Activated naive CD8-positive, alpha-beta T cell (primary cell): Measurements from ENCODE around the gene PCNT.

ENCODE experiments used
- H3K27ac Mint-ChIP-seq: one replicate; pipeline ENCODE4 v1.8.0; 2021; ENCODE audit warnings: mixed read lengths
- H3K27me3 Mint-ChIP-seq: one replicate; pipeline ENCODE4 v1.8.0; 2021; ENCODE audit warnings: mixed read lengths
- H3K36me3 Mint-ChIP-seq: one replicate; pipeline ENCODE4 v1.8.0; 2021; ENCODE audit warnings: mixed read lengths
- H3K4me1 Mint-ChIP-seq: one replicate; pipeline ENCODE4 v1.8.0; 2021; ENCODE audit warnings: low read depth, mixed read lengths
- H3K4me3 Mint-ChIP-seq: one replicate; pipeline ENCODE4 v1.8.0; 2021; ENCODE audit warnings: mild to moderate bottlenecking, mixed read lengths
- H3K9me3 Mint-ChIP-seq: one replicate; pipeline ENCODE4 v1.8.0; 2021; ENCODE audit warnings: low read depth, mixed read lengths

PCNT gene

DNA sequence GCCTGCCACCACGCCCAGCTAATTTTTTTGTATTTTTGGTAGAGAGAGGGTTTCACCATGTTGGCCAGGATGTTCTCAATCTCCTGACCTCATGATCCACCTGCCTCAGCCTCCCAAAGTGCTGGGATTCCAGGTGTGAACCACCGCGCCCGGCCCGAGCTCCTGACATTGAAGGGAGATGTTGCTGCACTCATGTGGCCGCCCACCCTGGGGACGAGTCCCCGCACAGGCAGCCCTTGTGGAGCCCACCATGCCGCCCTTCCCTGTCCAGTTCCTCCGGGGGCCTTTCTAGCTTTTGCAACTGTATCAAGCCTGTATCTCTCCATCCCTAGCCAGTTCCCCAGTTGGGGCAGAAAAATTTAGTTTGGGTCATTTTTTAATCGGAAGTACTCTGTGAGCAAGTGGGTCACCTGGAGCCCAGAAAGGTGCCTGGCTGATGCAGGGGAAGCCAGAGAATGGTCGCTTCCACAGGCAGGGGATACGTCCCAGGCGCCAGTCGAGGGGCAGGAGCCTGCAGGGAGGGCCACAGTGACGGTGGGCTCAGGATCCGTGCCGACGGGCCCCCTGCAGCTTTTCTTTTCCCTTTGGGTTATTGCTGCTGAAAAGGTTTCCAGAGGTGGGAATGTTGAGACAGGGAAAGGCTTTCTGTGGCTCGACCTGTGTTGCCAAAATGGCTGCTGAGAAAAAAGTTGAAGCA lies 20.4 kb downstream of the PCNT start:
- no peaks in the 10 kb centered on the region for H3K9me3 Mint-ChIP-seq
- peaks cover 15% of the 10 kb centered on the region for H3K36me3 Mint-ChIP-seq
- H3K27ac Mint-ChIP-seq, result no peak overlapping the region
- no peak overlapping the region for H3K4me3 Mint-ChIP-seq
- no peaks in the 10 kb centered on the region for H3K27me3 Mint-ChIP-seq
- H3K4me1 Mint-ChIP-seq, result peaks cover 3% of the 10 kb centered on the region

DNA sequence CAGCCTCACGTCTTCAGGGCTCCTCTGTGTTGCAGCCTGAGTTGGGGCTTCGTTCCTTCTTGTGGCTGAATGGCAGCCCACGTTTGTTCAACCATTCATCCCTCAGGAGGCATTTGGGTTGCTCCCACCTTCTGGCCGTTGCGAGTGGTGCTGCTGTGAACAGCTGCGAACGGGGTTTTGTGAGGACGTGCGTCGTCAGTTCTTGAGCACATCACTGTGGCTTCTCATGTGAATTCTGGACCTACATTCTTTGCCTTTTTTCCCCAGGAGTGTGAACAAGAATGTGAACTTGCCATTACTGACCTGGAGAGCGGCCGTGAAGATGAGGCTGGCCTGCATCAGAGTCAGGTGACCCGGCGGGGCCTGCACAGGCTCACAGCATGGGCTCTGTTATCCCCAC lies 21.9 kb downstream of the PCNT start:
- Mint-ChIP-seq H3K9me3 (no peaks in the 10 kb centered on the region), H3K4me3 (no peak overlapping the region), H3K4me1 (no peaks in the 10 kb centered on the region), H3K36me3 (peaks cover 6% of the 10 kb centered on the region), H3K27ac (no peak overlapping the region), H3K27me3 (no peaks in the 10 kb centered on the region)

GRCh38 chr21:46346296-46347202 lies 22.6 kb downstream of the PCNT start:
- H3K27ac Mint-ChIP-seq, result no peak overlapping the region
- no peaks in the 10 kb centered on the region for H3K4me1 Mint-ChIP-seq
- no peak overlapping the region for H3K4me3 Mint-ChIP-seq
- H3K27me3 Mint-ChIP-seq, result no peaks in the 10 kb centered on the region
- H3K36me3 Mint-ChIP-seq, result peaks cover 4% of the 10 kb centered on the region
- no peaks in the 10 kb centered on the region for H3K9me3 Mint-ChIP-seq

DNA sequence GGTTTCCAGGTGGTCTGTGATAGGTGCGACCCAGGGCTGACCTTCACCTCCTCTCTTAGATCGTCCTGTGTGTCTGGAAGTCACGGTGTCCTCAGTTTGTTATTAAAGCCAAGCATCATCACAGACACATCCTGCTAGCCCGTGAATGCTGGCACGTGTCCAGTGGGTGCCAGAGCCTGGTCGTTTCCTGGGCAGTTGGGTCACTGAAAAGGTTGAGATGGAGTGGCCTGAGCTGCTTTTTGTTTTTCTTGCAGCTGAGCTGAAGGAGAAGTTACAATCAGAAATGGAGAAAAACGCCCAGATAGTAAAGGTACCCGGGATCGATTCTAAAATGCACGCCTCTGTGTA lies 23.2 kb downstream of the PCNT start:
- Mint-ChIP-seq H3K9me3 (no peaks in the 10 kb centered on the region), H3K36me3 (peaks cover 4% of the 10 kb centered on the region), H3K4me3 (no peak overlapping the region), H3K27me3 (no peaks in the 10 kb centered on the region), H3K27ac (no peak overlapping the region), H3K4me1 (no peaks in the 10 kb centered on the region)

- H3K4me3 Mint-ChIP-seq, result no peak overlapping the region
- no peaks in the 10 kb centered on the region for H3K27me3 Mint-ChIP-seq
- H3K9me3 Mint-ChIP-seq, result no peaks in the 10 kb centered on the region
- H3K36me3 Mint-ChIP-seq, result peaks cover 4% of the 10 kb centered on the region
- H3K4me1 Mint-ChIP-seq, result no peaks in the 10 kb centered on the region
- no peak overlapping the region for H3K27ac Mint-ChIP-seq
Measured at GRCh38 chr21:46347791-46348381, 23.9 kb downstream of the PCNT start.

DNA sequence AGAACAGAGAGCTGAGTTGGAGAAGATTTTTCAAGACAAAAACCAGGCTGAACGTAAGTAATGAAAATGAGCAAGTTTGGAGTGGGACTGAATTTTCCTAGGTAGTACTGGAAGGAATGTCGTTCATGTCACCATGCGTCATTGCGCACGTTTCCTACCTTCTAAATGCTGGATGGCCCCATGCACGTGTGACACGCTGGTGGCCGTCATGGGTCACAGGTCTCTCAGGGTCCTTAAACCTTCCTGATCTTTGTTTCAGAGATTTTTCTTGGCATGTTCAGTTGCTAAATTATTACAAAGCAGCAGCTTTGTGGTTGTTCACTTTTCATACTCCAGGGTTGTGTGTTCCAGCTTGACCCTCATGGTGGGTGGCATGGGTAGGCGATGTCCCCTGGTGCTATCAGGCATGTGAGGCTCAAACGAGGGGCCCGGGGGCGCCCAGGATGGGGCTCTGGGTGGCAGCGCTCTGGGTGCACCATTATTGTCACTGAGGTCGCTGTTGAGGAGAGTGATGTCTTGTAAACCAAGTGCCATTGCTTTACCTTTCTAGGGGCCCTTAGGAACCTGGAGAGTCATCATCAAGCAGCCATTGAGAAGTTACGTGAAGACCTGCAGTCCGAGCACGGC lies 25.3 kb downstream of the PCNT start:
- H3K4me1 Mint-ChIP-seq, result no peaks in the 10 kb centered on the region
- H3K36me3 Mint-ChIP-seq, result peaks cover 4% of the 10 kb centered on the region
- no peak overlapping the region for H3K27ac Mint-ChIP-seq
- no peak overlapping the region for H3K4me3 Mint-ChIP-seq
- H3K9me3 Mint-ChIP-seq, result no peaks in the 10 kb centered on the region
- no peaks in the 10 kb centered on the region for H3K27me3 Mint-ChIP-seq

GRCh38 chr21:46350571-46350970 lies 26.6 kb downstream of the PCNT start:
- no peak overlapping the region for H3K27ac Mint-ChIP-seq
- H3K4me3 Mint-ChIP-seq, result no peak overlapping the region
- no peaks in the 10 kb centered on the region for H3K27me3 Mint-ChIP-seq
- peaks cover 4% of the 10 kb centered on the region for H3K36me3 Mint-ChIP-seq
- H3K9me3 Mint-ChIP-seq, result no peaks in the 10 kb centered on the region
- peaks cover 4% of the 10 kb centered on the region for H3K4me1 Mint-ChIP-seq

DNA sequence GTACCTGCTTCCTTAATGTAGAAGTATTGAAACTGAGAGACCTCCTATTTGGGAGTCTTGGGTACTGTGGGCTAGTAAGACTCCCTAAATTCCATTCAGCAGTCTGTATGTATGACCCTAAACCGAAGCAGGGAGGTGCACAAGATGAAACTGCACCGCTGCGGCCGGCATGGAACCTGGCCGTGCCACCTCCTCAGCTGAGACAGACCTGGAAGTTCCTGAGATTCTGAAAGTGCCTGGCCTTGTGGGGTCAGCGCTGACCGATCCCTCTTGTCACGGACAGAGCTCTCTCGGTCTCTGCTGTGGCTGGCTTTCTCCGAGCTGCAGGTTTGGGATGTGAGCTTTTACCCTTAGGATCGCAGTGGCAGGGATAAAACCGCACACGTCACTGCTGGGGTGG lies 27.0 kb downstream of the PCNT start:
- Mint-ChIP-seq H3K4me3 (no peak overlapping the region), H3K4me1 (peaks cover 4% of the 10 kb centered on the region), H3K9me3 (no peaks in the 10 kb centered on the region), H3K36me3 (peaks cover 4% of the 10 kb centered on the region), H3K27ac (no peak overlapping the region), H3K27me3 (no peaks in the 10 kb centered on the region)

DNA sequence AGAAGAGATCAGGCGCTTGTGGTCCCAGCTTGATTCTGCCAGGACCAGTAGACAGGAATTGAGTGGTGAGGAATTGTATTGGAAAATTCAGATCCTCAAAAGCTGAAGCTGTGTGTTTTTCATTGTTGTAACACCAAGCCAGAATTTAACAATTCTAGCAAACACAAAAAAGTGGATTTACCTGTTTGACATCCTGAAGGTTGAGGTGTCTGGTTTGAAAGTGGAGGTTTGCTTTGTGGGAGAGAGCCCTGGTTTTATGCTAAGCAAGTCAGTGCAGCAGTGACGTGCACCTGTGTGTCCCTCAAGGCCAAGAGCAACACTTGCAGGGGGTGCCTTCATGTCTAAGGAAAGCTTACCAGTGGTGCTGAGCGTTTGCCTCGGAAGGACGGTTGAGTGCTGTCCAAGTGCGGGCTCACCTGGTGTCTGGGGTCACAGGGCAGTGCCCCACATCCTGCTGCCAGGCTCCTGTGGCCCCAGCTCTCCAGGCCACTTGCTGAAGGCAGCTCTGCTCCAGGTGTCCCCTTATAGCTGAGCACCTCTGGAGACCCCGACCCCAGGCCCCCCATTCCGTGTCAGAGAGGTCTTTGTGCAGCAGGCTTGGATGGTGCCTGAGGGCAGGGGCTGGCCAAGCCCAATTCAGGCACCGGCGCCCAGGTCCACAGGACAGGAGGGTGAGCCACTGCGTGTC lies 27.7 kb downstream of the PCNT start:
- Mint-ChIP-seq H3K4me1 (peaks cover 4% of the 10 kb centered on the region), H3K27ac (no peak overlapping the region), H3K9me3 (no peaks in the 10 kb centered on the region), H3K4me3 (no peak overlapping the region), H3K36me3 (peaks cover 4% of the 10 kb centered on the region), H3K27me3 (no peaks in the 10 kb centered on the region)

- H3K4me1 Mint-ChIP-seq, result peaks cover 4% of the 10 kb centered on the region
- no peak overlapping the region for H3K4me3 Mint-ChIP-seq
- H3K36me3 Mint-ChIP-seq, result peaks cover 4% of the 10 kb centered on the region
- no peaks in the 10 kb centered on the region for H3K9me3 Mint-ChIP-seq
- H3K27me3 Mint-ChIP-seq, result no peaks in the 10 kb centered on the region
- H3K27ac Mint-ChIP-seq, result no peak overlapping the region
Measured at GRCh38 chr21:46352164-46352515, 28.2 kb downstream of the PCNT start.

DNA sequence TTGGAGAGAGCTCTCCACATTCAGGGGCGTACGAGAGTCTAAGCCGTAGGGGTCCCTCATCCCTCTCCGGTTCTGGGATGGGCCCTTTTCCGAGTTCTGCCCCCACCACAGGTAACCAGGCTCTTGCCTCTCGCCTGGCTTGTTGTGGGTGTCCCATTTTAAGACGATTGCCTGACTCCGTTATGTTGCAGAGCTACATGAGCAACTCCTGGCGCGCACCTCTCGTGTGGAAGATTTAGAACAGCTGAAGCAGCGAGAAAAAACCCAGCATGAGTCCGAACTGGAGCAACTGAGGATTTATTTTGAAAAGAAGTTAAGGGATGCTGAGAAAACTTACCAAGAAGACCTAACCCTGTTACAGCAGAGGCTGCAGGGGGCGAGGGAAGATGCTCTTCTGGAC lies 29.0 kb downstream of the PCNT start:
- no peaks in the 10 kb centered on the region for H3K9me3 Mint-ChIP-seq

DNA sequence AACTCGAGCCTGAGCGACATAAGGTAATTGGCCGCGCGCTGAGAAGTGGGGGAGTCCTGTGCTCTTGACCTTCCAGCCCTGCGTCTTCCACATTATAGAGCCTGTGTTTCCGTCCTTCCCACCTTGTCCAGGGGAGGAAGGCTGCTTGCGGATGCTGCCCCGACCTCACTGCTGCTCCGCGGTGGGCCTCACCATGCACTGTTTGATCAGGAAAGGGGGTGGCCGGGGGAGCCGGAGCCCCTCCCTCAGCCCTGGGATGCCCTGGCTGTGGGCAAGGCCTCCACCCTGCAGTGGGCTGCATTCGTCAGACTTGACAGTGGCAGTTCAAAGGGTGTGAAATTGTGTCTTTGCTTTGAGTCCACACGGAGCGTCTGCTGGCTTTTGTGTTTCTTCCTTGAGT lies 30.1 kb downstream of the PCNT start:
- H3K36me3 Mint-ChIP-seq, result peaks cover 3% of the 10 kb centered on the region
- H3K9me3 Mint-ChIP-seq, result no peaks in the 10 kb centered on the region
- peaks cover 4% of the 10 kb centered on the region for H3K4me1 Mint-ChIP-seq
- no peaks in the 10 kb centered on the region for H3K27me3 Mint-ChIP-seq
- H3K4me3 Mint-ChIP-seq, result no peak overlapping the region
- no peak overlapping the region for H3K27ac Mint-ChIP-seq

More for the DNA sequence above, 29.0 kb downstream of the PCNT start:
- no peaks in the 10 kb centered on the region for H3K27me3 Mint-ChIP-seq
- no peak overlapping the region for H3K27ac Mint-ChIP-seq
- H3K4me3 Mint-ChIP-seq, result no peak overlapping the region
- peaks cover 4% of the 10 kb centered on the region for H3K36me3 Mint-ChIP-seq
- peaks cover 4% of the 10 kb centered on the region for H3K4me1 Mint-ChIP-seq

GRCh38 chr21:46354518-46354917 lies 30.6 kb downstream of the PCNT start:
- Mint-ChIP-seq H3K27me3 (no peaks in the 10 kb centered on the region), H3K4me1 (peaks cover 4% of the 10 kb centered on the region), H3K9me3 (no peaks in the 10 kb centered on the region), H3K36me3 (no peaks in the 10 kb centered on the region), H3K27ac (peak overlapping the region; percentile 85), H3K4me3 (no peak overlapping the region)

DNA sequence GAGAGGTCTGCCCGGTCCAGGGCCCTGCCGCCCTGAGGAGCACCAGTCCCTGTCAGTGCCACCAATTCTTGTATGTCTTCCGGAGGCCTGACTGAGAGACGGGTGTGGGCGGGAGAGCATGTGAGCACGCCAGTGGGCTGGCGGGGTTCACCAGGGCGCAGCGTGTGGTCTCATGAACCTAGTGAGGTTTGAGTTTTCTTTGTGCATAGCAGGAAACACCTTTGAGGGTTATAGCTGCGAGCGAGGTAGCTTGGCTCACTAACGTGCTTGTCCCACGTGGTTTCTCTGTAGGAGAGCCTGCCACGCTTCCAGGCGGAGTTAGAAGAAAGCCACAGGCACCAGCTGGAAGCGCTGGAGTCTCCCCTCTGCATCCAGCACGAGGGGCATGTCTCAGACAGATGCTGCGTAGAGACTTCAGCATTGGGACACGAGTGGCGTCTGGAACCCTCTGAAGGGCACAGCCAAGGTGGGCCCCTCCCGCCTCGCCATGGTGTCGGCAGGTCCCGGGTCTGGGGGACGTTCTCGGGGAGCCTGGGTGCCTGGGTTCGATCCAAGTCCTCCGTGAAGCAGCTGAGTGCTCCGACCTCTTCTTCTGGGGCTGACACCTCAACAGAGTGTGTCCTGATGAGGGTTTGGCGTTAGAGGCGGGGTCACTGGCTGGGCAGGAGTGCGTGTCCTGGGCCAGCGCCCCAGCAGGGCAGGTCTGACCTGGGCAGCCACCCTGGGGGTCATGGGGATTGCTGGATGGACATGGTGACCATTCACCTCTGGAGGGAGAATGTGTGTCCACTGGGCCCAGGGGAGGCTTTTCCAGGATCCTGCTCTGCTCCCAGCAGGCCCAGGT lies 31.4 kb downstream of the PCNT start:
- Mint-ChIP-seq H3K4me3 (peak overlapping the region; percentile 15), H3K4me1 (peaks cover 4% of the 10 kb centered on the region), H3K27ac (peak overlapping the region; percentile 85), H3K36me3 (no peaks in the 10 kb centered on the region), H3K27me3 (no peaks in the 10 kb centered on the region), H3K9me3 (no peaks in the 10 kb centered on the region)
